Duodenal mucosa (tissue), 2 donors: ENCODE data around the gene CD3D.

Source experiments
- H3K27ac ChIP-seq: one replicate; pipeline ENCODE4 v1.7.0; 2013; ENCODE audit warnings: low read depth, low read length
- H3K27me3 ChIP-seq, 2 donors: one replicate each; pipeline ENCODE4 v1.7.0; 2013; ENCODE audit warnings: low read length in 2 of 2, control low read depth in 1 of 2; ENCODE audit not compliant: insufficient read depth in 2 of 2, control insufficient read depth in 1 of 2
- H3K36me3 ChIP-seq, 2 donors: one replicate each; pipeline ENCODE4 v1.7.0; 2013; ENCODE audit warnings: low read length in 2 of 2, control low read depth in 1 of 2; ENCODE audit not compliant: insufficient read depth in 2 of 2, control insufficient read depth in 1 of 2
- H3K4me1 ChIP-seq, 2 donors: one replicate each; pipeline ENCODE4 v1.7.0; 2013; ENCODE audit warnings: low read length in 2 of 2, control low read depth in 1 of 2; ENCODE audit not compliant: insufficient read depth in 2 of 2, control insufficient read depth in 1 of 2
- H3K4me3 ChIP-seq, 2 donors: one replicate each; pipeline ENCODE4 v1.7.0; 2013; ENCODE audit warnings: low read length in 2 of 2, low read depth in 1 of 2
- H3K9ac ChIP-seq, 2 donors: one replicate each; pipeline ENCODE4 v1.7.0; 2013; ENCODE audit warnings: low read length in 2 of 2, low read depth in 1 of 2
- H3K9me3 ChIP-seq, 2 donors: one replicate each; pipeline ENCODE4 v1.7.0; 2013; ENCODE audit warnings: low read length in 2 of 2, control low read depth in 1 of 2; ENCODE audit not compliant: control insufficient read depth in 1 of 2

The CD3D gene

GRCh38 chr11:118342503-118343161 is at the start of gene CD3D:
TSS of gene CD3D (minus strand) at chr11:118342705. CDS start at chr11:118342607, 98 bp downstream.
- Histone ChIP-seq H3K4me1 (no peaks in the 10 kb centered on the region), H3K36me3 (no peaks in the 10 kb centered on the region), H3K27ac (peak within 1 kb of the TSS; percentile 34), H3K9me3 (no peaks in the 10 kb centered on the region), H3K27me3 (no peaks in the 10 kb centered on the region), H3K4me3 (peak within 1 kb of the TSS; percentile 53 to 58), H3K9ac (peak within 1 kb of the TSS; percentile 16 to 26)

- H3K36me3 ChIP-seq: peaks cover 63 to 99% of the 10 kb centered on the region in 2 donors
- H3K4me1 ChIP-seq: no peaks in the 10 kb centered on the region
- no peak overlapping the region for H3K4me3 ChIP-seq
- no peaks in the 10 kb centered on the region for H3K9me3 ChIP-seq
- H3K27ac ChIP-seq: no peak overlapping the region
- no peaks in the 10 kb centered on the region for H3K27me3 ChIP-seq
- H3K9ac ChIP-seq: no peak overlapping the region
Observed at GRCh38 chr11:118383657-118384056, 41.2 kb upstream of the CD3D start.

GRCh38 chr11:118382954-118383353 is 40.4 kb upstream of the CD3D start:
- Histone ChIP-seq H3K9ac (no peak overlapping the region), H3K9me3 (no peaks in the 10 kb centered on the region), H3K4me1 (no peaks in the 10 kb centered on the region), H3K27me3 (no peaks in the 10 kb centered on the region), H3K36me3 (peaks cover 68 to 96% of the 10 kb centered on the region in 2 donors), H3K27ac (no peak overlapping the region), H3K4me3 (no peak overlapping the region)

- Histone ChIP-seq H3K36me3 (peaks cover 49 to 88% of the 10 kb centered on the region in 2 donors), H3K9ac (no peak overlapping the region), H3K27ac (no peak overlapping the region), H3K27me3 (no peaks in the 10 kb centered on the region), H3K4me1 (no peaks in the 10 kb centered on the region), H3K4me3 (no peak overlapping the region), H3K9me3 (no peaks in the 10 kb centered on the region)
Observed at GRCh38 chr11:118380571-118380970, 38.1 kb upstream of the CD3D start.

GRCh38 chr11:118379497-118379896 is 37.0 kb upstream of the CD3D start:
- Histone ChIP-seq H3K36me3 (peaks cover 46 to 85% of the 10 kb centered on the region in 2 donors), H3K4me3 (no peak overlapping the region), H3K4me1 (no peaks in the 10 kb centered on the region), H3K27ac (no peak overlapping the region), H3K9ac (no peak overlapping the region), H3K9me3 (no peaks in the 10 kb centered on the region), H3K27me3 (no peaks in the 10 kb centered on the region)

GRCh38 chr11:118375978-118376377 is 33.5 kb upstream of the CD3D start:
- no peak overlapping the region for H3K4me3 ChIP-seq
- H3K27ac ChIP-seq: no peak overlapping the region
- H3K9me3 ChIP-seq: no peaks in the 10 kb centered on the region
- no peak overlapping the region for H3K9ac ChIP-seq
- peaks cover 44 to 85% of the 10 kb centered on the region in 2 donors for H3K36me3 ChIP-seq
- no peaks in the 10 kb centered on the region for H3K4me1 ChIP-seq
- H3K27me3 ChIP-seq: no peaks in the 10 kb centered on the region

GRCh38 chr11:118374729-118375128 is 32.2 kb upstream of the CD3D start:
- Histone ChIP-seq H3K27ac (no peak overlapping the region), H3K4me3 (no peak overlapping the region), H3K27me3 (no peaks in the 10 kb centered on the region), H3K9me3 (no peaks in the 10 kb centered on the region), H3K4me1 (no peaks in the 10 kb centered on the region), H3K9ac (no peak overlapping the region), H3K36me3 (peaks cover 47 to 85% of the 10 kb centered on the region in 2 donors)

- Histone ChIP-seq H3K9ac (no peak overlapping the region), H3K4me1 (no peaks in the 10 kb centered on the region), H3K9me3 (no peaks in the 10 kb centered on the region), H3K27ac (no peak overlapping the region), H3K4me3 (no peak overlapping the region), H3K36me3 (peaks cover 46 to 85% of the 10 kb centered on the region in 2 donors), H3K27me3 (no peaks in the 10 kb centered on the region)
Observed at GRCh38 chr11:118373871-118374270, 31.4 kb upstream of the CD3D start.

- Histone ChIP-seq H3K4me3 (no peak overlapping the region), H3K4me1 (no peaks in the 10 kb centered on the region), H3K27me3 (no peaks in the 10 kb centered on the region), H3K9ac (no peak overlapping the region), H3K27ac (no peak overlapping the region), H3K36me3 (peaks cover 47 to 85% of the 10 kb centered on the region in 2 donors), H3K9me3 (no peaks in the 10 kb centered on the region)
Observed at GRCh38 chr11:118373263-118373662, 30.8 kb upstream of the CD3D start.

GRCh38 chr11:118370774-118371173 is 28.3 kb upstream of the CD3D start:
- H3K36me3 ChIP-seq: peaks cover 50 to 87% of the 10 kb centered on the region in 2 donors
- H3K9ac ChIP-seq: no peak overlapping the region
- H3K27ac ChIP-seq: no peak overlapping the region
- no peaks in the 10 kb centered on the region for H3K4me1 ChIP-seq
- no peaks in the 10 kb centered on the region for H3K9me3 ChIP-seq
- H3K27me3 ChIP-seq: no peaks in the 10 kb centered on the region
- no peak overlapping the region for H3K4me3 ChIP-seq
